ENCODE results near the gene BLOC1S6.
A peak's percentile ranks its signal among the peaks of the same experiment; 100 is the strongest.

Gene BLOC1S6

DNA sequence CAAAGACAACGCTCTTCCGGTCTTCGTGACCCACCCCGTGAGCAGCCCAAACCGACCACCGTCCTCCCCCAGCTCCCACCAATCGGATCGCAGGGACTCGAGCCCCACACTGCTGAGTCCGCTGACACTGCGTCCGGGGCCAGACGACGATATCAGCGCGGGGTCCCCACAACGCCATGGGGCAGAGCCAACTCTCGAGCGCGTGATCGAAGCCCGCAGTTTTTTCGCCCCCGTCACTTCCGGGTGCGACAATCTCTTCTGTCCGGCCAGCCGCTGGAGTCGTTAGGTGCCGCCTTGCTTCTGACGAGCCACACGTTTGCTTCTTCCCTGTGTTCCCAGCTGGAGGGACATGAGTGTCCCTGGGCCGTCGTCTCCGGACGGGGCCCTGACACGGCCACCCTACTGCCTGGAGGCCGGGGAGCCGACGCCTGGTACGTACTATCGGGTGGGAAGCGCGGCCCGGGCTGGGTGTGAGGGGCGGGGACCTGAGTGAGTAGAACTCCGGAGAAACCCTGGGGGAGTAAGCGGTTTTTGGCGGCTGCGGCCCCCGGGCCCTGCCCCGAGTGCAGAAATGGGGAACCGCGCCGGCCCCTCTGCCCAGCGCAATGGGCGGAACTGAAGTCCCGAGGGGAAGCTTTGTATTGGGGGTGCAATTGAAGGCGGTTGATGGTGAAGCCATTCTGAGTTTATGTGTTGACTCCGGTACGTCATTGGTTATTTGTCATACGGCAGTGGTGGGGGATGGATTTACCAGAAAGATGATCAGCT lies at the start of gene BLOC1S6:
Gene BLOC1S6, plus strand, starts transcription at position 285 of the 768 bp plus-strand sequence. Its CDS starts 65 bp downstream, at position 350.
- DNase-seq (ENCODE audit: low read depth): peak; percentile 82

GRCh38 chr15:45539680-45540079 lies 47.5 kb upstream of the BLOC1S6 start:
- DNase-seq (ENCODE audit: low read depth): no peak

DNA sequence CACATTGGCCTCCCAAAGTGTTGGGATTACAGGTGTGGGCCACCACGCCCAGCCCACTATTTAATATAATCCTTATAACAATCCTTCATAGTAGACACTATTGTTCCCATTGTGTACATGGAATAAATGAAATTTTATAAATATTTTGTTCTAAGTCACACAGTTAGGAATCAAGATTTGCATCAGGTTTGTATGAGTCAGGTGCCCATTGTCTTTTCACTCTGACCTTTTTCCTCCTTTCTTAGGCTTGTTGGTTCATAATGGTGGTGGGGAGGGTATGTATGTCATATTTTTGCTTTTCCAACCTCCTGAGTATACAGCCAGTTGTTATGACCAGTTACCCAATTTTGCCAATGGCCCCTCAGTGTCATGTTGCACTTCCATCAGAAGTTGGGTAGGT lies 46.6 kb upstream of the BLOC1S6 start:
- DNase-seq (ENCODE audit: low read depth): no peak

DNA sequence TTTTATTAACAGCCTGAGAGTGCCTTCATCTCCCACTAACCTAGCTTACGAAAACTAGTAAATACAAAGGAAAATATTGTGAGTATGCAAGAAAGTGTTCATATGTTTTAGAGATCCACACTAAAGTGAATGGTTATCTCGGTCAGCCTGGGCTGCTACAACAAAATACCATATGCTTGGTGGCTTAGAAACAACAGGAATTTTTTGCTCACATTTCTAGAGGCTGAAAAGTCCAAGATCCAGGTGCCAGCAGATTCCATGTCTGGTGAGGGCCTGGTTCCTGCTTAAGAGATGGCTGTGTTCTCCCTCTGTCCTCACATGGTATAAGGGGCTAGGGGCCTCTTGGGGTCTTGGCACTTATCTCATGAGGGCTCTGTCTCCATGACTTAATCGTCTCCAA lies 44.1 kb upstream of the BLOC1S6 start:
- no peak for DNase-seq (ENCODE audit: low read depth)

DNA sequence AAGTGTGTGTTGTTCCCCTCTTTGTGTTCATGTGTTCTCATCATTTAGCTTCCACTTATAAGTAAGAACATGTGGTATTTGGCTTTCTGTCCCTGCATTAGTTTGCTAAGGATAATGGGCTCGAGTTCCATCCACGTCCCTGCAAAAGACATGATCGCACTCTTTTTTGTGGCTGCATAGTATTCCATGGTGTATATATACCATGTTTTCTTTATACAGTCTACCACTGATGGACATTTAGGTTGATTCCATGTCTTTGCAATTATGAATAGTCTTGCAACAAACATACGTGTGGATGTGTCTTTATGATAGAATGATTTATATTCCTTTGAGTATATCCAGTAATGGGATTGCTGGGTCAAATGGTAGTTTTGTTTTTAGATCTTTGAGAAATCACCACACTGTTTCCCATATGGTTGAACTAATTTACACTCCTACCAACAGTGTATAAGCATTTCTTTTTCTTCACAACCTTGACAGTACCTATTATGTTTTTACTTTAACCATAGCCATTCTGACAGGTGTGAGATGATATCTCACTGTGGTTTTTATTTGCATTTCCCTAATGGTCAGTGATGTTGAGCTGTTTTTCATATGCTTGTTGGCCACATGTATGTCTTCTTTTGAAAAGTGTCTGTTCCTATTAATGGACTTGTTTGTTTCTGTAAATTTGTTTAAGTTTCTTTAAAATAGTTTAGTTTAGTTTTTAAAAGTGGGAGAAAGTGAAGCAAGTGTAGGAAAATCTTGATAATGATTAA lies 42.7 kb upstream of the BLOC1S6 start:
- no peak for DNase-seq (ENCODE audit: low read depth)

- DNase-seq (ENCODE audit: low read depth): no peak
Observed at GRCh38 chr15:45546789-45547188, 40.4 kb upstream of the BLOC1S6 start.

- no peak for DNase-seq (ENCODE audit: low read depth)
Observed at GRCh38 chr15:45548753-45549520, 38.2 kb upstream of the BLOC1S6 start.

DNA sequence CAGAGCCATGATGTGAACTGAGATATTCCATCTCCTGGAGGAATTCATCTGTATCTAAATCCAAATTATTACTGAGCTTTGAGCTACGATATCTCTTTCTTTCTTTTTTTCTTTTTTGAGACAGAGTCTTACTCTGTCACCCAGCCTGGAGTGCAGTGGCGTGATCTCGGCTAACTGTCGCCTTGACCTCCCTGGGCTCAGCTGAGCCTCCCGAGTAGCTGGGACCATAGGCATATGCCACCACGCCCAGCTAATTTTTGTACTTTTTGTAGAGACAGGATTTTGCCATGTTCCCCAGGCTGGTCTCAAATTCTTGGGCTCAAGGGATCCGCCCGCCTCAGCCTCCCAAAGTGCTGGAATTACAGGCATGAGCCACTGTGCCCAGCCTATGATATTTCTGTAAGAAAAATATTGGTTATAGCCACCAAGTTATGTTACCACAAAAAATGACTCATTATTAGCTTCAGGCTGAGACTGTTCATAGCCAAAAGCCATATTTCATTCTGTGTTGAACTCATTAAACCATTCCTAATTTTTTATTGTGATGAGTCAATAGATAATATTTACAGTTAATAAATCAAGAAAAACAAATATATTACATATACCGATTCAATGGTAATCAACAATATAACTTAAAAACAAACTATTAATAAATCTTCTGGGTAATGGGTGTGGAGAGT lies 37.5 kb upstream of the BLOC1S6 start:
- DNase-seq (ENCODE audit: low read depth): peak; percentile 51

DNA sequence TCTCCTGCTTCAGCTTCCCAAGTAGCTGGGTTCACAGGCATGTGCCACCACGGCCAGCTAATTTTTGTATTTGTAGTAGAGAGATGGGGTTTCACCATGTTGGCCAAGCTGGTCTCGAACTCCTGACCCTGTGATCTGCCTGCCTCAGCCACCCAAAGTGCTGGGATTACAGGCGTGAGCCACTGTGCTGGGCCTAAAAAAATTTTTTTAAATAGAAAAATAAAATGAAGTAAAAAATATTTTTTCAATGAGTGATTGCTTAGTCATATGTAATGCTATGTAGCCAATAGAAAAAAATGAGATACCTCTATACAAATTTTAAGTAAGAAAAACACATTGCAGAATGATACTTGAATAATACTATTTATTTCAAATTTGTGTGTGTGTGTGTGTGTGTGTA lies 36.7 kb upstream of the BLOC1S6 start:
- DNase-seq (ENCODE audit: low read depth): peak; percentile 34

DNA sequence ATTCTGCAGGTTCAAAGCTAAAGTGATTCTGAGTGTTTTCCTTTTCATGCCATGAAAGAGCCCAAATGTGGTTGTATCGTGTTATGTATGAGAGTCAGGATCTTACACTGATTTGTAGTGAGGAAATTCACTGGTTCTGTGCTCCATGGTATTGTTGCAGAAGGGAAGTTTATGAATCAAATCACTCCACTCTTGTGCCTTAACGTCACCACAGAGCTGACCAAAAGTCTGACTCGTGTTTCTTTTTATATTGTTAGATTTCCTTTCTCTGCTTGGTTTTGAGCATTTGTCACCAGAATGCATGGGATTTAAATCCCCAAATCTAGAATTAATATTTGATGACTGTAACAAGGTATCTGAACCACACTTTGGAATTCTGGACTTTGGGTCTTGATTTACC lies 35.5 kb upstream of the BLOC1S6 start:
- peak; percentile 25 for DNase-seq (ENCODE audit: low read depth)

DNA sequence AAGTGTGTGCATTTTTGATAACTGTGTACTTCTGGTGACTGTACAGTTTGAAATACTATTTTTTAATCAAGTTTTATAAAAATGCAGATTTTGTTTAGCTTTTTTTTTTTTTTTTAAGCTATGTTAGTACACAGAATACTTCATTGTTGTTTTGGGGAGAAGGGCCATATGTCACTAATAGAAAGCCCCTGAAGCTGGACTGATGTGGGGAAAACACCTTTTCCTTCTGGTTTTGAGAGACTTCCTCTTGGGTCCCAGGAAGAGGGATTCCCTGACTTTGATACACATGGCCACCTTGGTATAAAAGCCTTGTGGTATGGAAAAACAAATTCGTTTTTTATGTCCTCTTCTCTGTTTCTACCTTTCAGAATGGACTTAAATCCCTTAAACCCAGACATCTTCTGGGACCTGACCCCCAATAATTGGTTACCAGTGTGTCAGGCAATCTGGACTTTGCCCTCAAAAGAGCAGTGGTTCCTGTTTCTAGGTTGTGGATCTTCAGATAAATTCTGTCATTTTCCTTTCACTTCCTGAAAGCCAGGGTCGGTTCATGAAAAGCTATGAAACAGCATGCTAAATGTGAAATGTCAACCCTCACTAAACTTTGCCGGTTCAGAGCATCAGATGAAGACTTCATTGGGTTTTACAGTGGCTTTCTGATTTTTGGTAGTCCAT lies 31.1 kb upstream of the BLOC1S6 start:
- DNase-seq (ENCODE audit: low read depth): no peak

DNA sequence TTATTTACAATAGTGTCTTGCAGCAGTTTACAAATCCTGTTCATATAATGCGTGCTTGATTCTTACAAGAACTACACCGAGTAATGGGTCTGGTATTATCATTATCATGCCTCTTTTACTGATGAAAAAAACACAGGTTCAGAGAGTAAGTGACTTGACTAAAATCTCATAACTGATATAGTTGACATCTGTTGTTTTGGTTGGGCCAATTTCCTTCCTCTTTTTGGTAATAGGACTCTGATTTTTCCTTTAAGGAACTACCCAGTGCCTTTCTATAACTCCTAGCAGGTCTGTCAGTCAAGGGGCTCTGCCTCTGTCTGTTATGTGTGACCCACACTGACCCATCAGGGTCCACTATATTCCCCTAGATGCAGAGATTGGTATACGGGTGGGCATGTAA lies 14.6 kb upstream of the BLOC1S6 start:
- no peak for DNase-seq (ENCODE audit: low read depth)

- DNase-seq (ENCODE audit: low read depth): no peak
Observed at GRCh38 chr15:45573961-45574629, 13.1 kb upstream of the BLOC1S6 start.

- no peak for DNase-seq (ENCODE audit: low read depth)
Observed at GRCh38 chr15:45581919-45582318, 5.3 kb upstream of the BLOC1S6 start.

DNA sequence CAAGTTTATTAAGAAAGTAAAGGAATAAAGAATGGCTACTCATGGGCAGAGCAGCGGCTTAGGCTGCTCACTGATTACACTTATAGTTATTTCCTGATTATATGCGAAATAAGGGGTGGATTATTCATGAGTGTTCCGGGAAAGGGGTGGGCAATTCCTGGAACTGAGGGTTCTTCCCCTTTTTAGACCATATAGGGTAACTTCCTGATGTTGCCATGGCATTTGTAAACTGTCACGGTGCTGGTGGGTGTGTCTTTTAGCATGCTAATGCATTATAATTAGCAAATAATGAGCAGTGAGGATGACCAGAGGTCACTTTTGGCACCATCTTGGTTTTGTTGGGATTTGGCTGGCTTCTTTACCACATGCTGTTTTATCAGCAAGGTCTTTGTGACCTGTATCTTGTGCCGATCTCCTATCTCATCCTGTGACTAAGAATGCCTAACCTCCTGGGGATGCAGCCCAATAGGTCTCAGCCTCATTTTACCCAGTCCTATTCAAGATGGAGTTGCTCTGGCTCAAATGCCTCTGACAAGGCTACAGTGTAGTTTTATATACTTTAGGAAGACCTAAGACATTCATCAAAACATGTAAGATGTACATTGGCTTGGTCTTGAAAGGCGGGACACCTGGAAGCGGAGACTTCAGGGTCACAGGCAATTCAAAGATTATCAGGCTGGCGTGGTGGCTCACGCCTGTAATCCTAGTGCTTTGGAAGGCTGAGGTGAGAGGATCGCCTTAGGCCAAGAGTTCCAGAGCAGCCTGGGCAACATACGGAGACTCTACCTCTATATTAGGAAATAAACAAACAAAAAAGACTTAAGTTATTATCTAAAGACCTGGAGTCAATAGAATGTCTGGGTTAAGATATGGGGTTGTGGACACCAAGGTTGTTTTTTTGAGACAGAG lies 3.2 kb upstream of the BLOC1S6 start:
- no peak for DNase-seq (ENCODE audit: low read depth)

DNA sequence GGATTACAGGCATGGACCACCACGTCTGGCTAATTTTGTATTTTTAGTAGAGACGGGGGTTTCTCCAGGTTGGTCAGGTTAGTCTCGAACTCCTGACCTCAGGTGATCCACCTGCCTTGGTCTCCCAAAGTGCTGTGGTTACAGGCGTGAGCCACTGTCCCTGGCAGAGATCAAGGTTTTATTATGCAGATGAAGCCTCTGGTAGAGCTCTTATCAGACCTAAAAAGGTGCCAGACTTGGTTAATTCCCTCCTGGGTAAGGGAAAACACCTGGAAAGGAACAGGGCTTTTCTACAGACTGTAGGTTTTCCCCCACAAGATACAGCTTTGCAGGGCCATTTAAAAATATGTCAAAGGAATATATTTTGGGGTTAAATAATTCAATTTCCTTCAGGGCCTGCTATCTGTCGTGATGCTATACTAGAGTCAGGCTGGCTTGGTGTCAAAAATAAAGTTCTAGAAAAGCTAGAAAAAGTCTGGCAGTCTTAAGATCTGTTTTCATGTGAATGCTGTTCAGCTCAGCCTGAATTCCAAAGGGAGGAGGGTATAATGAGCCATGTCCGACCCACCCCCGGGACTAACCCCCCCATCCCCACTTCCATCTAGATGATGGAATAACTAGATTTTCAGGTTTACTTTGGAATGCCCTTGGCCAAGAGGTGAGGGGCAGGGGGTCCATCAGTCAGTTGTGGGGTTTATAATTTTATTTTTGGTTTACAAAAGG lies 1.9 kb upstream of the BLOC1S6 start:
- DNase-seq (ENCODE audit: low read depth): no peak

GRCh38 chr15:45586125-45586524 lies 1.1 kb upstream of the BLOC1S6 start:
- no peak for DNase-seq (ENCODE audit: low read depth)

- DNase-seq (ENCODE audit: low read depth): no peak
Observed at GRCh38 chr15:45586601-45587094, 531 bp upstream of the BLOC1S6 start.

DNA sequence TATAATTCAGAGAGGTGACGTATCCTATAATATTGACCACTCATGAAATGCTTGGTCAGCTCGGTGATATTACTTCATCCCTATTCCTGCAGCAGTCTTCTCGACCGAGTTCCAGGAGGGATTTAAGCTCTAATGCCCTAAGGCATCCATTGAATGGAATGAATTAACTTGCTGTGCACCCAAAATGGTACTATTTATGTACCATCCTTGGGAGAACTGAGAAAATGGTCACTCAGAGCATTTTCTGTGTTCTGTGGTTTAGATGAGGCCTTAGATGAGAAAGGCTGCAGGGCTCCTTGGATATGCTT lies 638 bp downstream of the BLOC1S6 start:
- no peak for DNase-seq (ENCODE audit: low read depth)
